GM18520 (cell line): ENCODE data around the gene NPAT.
"Not testable (repeated sequence)": the region's sequence is repeated elsewhere in the genome, so short reads cannot be mapped to it uniquely, and the experiment has no call there.

Experiments used
- ATAC-seq: cut with Tn5 transposase; IDR thresholded peaks from one replicate; pipeline ENCODE4 v1.9.1; 2021; ENCODE audit not compliant: unreplicated experiment

Gene NPAT

DNA sequence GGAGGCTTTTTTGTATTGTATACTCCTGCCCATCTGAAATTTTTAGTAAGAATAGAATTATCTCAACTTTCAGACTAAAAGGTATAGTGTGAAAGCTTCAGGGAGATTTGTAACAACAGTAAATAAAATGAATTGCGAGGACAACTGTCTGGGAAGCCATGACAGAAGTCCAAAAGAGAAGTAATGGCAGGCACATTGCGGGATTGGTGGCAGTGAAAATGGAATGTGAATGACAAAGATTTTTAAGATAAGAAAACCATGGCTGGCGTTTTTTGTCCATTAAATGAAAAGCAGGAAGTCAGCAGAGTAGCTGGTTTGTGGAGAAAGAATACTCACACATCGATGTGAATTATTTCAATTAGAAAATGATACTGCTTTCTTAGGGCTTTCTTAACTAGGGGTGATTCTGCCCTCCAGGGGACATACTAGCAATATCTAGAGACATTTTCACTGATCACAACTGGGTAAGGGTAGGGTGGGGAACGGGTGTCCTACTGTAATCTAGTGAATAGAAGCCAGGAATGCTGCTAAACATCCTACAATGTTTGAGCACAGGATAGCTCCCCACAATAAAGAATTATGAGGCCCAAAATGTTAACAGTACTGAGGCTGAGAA, 1.6 kb downstream of the NPAT start:
- ATAC-seq: no peak

DNA sequence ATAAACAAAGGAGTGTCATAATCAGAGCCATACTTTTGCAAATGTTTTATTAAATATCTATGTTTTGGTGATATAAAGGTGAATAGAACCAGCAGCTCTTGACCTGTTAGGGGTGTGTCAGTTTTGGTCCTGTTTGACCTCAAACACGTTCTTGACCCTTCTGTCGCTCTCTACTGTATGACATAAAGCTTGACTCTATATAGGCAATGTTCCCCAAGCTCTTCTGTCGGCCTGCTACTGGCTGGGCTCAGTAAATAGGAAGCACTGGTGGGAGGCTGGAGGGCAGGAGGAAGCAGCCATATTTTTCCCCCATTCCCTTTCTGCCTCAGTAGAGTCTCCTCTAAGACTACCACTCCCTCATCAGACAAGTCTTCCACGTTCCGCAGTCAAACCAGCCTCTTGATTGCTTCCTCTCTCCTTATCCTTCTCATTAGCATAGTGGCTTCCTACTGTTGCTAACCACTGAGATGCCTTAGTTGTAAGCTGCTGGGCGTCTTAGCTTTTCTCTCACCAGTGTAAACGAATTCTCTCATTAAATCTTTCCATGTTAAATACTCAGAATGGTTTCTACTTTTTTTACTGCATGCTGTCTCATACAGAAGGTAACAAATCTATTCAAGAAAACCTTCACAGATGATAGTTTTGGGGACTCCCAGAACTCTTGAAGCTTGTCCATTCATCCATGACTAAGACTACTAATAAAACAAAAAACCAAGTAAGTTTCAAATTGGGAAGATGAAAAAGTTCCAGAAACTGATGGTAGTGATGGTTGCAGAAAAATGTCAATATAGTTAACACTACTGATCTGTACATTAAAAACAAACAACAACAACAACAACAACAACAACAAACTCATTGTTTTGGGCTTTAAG, 3.3 kb downstream of the NPAT start:
- no peak for ATAC-seq

DNA sequence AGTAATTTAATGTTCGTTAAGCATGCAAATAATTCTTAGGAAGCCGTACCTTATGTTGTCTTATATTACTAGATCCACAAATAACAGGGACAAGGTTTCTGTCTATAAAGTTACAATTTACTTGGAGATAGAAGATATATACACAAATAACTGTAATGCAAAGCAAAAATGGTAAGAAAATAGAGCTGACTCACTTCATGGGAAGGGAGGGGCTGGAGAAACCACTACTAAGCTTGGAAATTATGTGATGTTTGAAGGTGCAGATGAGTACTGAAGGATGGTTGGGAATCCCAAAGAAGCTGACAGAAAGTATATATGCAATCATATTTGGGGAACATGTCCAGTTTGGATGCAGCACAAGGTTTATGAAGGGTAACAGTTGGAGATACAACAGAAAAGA, 4.0 kb downstream of the NPAT start:
- no peak for ATAC-seq

DNA sequence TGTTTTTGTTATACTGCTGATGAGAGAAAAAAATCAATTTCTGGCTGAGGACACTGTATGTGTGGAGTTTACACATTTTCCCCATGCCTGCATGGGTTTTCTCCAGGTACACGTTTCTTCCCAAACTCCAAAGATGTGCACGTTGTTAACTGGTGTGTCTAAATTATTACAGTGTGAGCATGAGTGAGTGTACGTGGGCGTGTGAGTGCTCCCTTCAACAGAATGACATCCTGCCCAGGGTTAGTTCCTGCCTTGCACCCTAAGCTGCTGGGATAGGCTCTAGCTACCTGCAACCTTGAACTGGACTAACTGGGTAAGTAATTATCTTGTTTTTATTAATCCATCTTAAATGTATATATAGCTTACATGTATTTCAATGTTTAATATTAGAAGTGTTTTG, 5.5 kb downstream of the NPAT start:
- no peak for ATAC-seq

DNA sequence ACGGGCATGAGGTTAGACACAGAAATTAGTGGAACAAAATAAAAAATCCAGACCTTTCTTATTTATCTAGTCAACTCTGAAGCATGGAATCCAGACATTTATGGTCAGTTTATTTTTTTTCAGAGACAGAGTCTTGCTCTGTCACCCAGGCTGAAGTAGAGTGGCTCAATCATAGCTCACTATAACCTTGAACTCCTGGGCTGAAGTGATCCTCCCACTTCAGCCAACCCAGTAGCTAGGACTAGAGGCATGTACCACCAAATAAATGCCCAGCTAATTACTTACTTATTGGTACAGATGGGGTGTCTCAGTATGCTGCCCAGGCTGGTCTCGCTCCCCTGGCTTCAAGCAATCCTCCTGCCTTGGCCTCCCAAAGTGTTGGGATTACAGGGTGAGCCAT, 8.7 kb downstream of the NPAT start:
- ATAC-seq: no peak

DNA sequence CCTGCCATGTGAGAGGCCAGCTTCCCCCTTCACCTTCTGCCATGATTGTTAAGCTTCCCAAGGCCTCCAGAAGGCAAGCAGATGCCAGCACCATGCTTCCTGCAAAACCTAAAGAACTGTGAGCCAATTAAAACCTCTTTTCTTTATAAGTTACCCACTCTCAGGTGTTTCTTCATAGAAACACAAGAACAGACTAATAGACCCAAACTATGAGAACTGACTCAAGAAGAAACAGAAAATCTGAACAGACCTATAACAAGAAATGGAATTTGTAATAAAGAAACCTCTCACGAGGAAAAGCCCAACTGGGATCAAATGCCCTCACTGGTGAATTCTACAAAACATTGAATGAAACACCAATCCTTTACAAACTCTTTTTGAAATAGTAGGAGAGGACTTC, 12.0 kb downstream of the NPAT start:
- no peak for ATAC-seq

DNA sequence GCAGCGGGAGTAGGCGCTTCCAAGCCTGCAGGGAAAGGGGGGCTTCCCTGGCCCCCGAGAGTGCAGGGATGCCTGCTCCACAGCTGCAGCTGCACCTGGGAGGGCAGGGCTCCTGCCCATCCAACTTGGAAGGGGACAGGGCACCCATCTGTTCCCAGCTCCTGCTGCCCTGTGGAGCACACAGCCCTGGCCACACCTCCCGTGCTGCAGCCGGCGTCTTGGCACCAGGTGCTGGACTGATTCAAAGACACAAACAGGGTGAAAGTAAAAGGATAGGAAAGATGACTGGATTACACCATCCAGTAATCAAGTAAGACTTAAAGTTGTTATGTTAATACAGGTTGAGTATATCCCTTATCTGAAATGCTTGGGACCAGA, 14.8 kb downstream of the NPAT start:
- ATAC-seq: no peak

DNA sequence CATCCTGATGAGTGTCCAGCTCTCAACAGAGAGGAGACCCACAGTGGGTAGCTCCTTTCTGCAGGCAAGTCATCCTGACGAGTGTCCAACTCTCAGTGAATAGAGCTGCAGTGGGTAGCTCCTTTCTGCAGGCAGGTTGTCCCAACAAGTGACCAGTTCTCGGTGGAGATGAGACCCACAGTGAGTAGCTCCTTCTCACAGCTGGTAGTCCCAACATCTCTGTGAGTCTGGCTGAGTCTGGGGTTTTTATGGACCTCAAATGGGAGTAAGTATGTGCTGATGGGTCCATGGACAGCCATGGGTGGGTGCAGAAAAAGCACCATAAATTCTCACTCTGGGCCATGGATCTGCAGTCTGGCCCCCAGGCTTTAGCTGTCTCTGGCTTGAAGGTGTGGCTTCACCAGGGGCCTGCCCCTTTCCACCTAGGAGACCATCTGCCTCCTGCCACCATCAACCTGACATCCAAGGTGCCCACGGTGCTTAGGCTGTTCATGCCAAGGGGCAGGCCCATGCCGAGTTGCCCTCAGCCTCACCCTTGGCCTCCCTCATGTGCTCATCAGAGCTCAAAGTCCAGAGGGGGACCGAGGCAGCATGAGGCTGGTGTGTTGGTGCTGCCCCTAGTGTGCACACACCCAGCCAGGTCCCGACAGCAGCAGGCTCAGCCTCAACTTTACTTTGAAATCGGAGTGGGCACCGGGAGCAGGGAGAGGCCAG, 15.3 kb downstream of the NPAT start:
- no peak for ATAC-seq

DNA sequence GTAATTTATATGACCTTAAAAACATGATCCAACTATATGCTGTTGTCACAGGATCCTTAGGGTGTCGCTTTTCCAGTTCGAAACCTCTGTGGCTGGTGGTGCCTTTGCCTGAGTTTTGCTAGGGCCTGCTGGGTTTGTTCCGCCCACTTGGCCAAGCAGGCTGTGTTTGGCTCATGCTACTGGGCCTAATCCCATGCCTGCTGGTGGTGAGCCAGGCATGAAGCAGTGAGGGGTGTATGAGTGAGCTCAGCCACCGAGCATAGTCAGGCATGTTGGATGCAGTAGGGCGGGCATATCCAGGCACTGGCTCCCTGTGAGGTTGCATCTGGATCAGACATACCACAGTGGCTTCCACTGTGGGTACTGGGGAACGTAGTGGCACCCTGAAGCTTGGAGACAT, 16.3 kb downstream of the NPAT start:
- ATAC-seq: no peak

DNA sequence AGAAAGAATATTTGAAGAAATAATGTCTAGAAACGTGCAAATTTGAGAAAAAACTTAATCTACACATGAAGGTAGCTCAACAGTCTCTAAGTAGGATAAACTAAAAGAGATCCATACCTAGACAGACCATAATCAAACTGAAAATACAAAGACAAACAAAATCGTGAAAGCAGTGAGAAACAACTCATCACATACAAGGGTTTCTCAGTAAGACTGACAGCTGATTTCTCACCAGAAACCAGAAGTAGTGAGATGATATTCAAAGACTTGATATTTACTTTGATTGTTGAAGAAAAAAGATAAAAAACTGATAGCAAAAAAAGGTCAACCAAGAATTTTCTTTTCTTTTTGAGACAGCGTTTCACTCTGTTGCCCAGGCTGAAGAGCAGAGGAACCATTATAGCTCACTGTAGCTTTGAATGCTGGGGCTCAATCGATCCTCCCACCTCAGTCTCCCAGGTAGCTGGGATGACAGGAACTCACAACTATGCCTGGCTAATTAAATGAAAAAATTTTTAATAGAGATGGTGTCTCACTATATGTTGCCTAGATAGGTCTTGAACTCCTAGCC, 17.4 kb downstream of the NPAT start:
- no peak for ATAC-seq

DNA sequence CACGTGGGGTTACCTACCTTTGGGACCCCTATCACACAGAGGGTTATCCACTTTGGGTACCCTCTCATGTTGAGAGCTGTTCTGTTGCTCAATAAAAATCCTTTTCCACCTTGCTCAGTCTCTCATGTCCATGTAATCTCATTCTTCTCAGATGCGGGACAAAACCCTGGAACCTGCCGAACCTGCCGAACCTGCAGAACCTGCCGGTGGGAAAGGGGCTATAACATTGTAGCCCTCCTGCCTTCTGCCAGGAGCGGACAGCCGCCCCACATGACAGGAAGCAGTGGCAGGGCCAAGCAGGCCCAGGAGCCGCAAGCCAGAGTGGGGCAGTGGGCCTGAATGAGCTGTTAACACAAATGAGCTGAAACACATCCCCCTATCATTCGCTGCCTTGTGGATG, 18.1 kb downstream of the NPAT start:
- no peak for ATAC-seq

DNA sequence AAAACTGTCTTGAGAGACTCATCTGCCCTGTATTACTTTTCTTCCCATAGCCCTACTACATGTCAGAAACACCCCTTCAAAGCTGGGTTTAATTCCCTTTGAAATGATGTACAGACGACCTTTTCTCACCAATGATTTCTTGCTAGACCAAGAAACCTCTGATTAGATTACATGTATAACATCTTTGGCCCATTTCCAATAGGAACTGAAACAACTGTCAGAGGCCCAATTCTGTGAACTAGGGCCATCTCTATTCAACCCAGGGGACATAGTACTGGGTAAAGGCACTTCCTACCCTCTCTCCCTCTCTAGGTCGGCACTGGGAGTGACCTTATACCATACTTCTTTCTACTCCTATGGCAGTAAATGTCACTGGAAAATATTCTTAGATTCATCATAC, 19.4 kb downstream of the NPAT start:
- ATAC-seq: no peak

DNA sequence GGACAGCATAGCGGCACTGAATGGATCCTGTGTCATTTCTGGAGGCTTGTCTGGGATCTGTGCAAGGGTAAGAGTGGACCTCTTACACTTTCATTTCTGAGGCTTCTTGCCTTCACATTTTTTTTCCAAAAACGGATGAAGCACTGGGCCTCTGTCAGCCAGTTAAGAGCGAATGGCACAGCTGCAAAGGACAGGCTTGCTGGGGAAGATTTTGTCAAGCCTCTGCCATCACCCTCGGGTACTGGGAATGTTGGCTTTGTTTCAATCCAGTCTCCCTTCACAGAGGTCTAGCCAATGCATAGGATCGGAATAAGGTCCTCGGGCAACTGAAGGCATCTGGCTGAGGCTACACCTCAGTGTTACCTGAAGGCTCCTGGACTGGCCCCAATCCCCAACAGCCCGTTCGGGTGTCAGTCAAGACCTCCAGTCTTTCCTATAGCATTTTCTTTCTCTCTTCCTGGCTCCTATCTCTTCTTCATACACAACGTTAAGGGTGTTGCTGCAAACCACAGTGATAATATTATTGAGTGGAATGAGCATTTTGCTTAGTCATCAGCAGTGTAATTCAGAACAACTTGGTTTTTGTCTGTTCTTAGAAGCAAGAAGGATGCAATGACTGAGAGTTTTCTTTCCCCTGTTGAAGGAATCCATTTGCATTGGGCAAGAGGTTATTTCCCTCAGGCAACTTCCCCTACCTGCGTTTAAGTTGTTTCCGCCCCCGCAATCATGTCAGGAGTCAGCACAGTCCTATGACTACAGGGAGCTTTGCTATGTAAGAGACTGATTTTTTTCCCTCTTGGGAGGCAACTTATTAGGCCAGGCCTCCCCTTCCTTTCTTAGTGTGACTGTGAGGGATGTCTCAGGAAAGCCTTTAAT, 22.8 kb downstream of the NPAT start:
- ATAC-seq: peak; percentile 57

DNA sequence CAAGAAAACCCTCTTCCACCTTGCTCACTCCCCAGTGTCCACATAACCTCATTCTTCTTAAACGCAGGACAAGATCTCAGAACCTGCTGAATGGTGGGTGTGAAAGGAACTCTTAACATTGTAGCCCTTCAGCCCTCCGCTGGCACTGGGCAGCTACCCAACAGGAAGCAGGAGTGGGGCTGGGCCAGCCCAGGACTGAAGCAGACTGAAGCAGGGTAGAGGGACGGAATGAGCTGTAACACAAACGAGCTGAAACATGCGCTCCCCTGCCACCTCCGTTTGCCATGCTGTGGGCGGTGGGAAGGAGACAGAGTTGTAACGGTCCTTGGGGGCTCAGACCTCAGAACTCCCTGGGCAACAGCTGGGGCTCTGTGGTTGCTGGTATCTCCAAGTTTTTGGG, 23.6 kb downstream of the NPAT start:
- no peak for ATAC-seq

DNA sequence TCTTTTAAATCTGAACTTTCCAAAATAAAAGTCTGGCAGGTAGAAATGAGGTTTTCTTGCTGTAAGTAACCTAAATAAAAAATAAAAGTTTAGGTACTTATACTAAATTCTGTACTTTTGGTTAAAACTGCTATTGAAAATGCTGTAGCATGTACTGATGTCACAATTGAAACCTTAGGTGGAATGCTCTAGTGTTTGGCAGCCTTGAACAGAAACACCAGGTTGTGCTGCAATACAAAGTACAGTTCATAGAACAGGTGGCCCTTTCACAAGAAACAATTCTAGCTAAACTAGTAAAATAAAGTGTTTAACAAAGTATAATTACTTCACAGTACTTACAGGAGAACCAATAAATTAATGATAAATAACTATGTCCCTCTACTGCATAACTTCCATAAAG, 25.1 kb downstream of the NPAT start:
- no peak for ATAC-seq

DNA sequence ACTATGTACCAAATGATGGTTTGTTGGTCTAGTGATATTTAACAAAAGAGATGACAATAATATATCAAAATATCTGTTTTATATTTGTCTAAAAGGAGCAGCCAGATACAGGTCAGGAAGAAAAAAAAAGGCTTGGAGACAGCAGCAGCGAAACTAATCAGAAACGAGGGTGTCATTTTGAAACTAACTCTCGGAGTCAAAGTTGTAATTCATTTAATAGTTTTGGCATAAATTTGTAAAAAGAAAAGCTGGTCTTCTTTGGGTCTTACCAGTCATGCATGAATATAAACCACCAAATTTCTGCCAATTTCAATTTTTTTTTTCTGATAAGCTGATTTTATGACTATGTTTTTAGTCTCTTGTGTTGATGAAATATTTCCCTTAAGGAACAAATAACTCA, 25.5 kb downstream of the NPAT start:
- ATAC-seq: no peak

DNA sequence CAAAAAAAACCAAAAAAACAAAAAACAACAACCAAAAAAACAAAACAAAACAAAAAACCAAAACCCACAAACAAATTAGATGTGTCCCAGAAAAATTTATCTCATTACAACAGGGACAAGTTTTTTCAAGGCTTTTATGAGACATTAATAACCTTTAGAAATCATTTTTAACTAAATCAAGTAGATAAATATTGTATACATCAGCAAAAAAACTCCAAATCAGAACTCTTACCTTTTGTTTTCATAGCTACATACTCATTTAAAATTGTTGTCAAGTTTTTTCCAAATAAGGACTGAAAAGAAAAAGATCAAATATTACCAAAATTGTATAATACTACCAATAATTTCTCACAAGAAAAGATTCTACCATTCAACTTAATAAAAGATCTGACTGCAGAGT, 28.7 kb downstream of the NPAT start:
- no peak for ATAC-seq

DNA sequence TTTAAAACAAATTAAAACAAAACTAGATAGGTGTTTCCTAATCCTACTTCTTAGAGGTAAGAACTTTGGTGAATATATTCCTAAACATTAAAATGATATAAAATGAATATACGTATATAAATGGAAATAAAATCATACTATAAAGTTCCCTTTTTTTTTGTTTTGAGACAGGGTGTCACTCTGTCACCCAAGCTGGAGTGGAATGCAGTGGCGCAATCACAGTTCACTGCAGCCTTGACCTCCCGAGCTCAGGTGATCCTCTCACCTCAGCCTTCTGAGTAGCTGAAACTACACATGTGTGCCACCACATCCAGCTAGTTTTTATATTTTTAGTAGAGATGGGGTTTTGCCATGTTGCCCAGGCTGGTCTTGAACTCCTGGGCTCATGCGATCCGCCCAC, 44.9 kb downstream of the NPAT start:
- ATAC-seq: no peak

DNA sequence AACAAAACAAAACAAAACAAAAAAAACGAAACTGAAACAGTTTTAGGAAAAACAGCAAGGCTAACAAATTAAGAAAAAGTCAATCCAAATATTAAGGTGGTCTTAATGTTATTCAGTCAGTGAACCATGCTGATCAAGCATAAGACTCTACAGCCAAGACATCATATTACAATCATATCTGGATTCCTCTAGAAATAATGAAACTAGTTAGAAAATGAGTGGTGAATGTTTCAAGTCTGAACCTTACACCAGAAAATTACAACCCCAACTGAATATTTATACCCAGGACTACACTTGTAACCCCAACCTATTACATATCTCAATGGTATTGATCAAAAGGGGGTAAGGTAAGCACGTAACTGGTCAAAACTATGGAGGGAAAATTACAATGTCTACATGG, 52.3 kb downstream of the NPAT start:
- ATAC-seq: no peak

DNA sequence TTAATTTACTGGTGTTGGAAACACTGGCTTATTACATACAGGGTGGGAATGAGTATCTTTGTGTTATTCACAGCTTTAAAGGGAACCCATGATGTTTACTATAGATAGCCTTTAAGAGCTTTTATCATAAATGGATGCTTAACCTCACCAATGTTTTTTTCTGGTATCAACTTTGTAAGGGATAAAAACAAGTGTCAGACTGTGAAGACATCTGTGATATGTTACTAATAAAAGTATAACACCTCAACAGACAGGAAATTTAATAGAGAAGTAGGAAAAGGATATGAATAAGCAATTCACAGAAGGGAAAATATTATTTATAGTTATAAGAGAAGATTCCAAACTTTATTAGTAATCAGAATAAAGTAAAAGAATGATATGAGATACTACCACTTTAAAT, 54.8 kb downstream of the NPAT start:
- no peak for ATAC-seq

DNA sequence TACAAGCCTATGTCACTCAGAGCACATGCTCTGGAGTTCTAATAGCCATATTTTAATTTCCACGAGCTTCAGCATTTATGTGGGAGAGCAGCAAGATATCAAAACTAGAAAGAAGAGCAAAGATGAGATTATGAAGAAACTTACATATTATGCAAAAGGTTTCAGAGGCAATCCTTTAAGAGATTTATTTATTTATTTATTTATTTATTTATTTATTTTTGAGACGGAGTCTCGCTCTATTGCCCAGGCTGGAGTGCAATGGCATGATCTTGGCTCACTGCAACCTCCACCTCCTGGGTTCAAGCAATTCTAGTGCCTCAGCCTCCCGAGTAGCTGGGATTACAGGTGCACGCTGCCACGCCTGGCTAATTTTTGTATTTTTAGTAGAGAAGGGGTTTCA, 59.6 kb downstream of the NPAT start:
- ATAC-seq: not testable (repeated sequence)
